ENCODE measurements around the gene HEATR5B. TPM values are rescaled to one million over a fixed set of nuclear protein-coding genes. Genes with fewer than 3 reads are reported as not detected.

The HEATR5B gene
- total and polyA plus RNA-seq, 9 of the 15 experiments (the other 6 are each of a cell fraction or from before 2014, with no cell fraction given): 4.2 to 21.7 (median 12.2) TPM

DNA sequence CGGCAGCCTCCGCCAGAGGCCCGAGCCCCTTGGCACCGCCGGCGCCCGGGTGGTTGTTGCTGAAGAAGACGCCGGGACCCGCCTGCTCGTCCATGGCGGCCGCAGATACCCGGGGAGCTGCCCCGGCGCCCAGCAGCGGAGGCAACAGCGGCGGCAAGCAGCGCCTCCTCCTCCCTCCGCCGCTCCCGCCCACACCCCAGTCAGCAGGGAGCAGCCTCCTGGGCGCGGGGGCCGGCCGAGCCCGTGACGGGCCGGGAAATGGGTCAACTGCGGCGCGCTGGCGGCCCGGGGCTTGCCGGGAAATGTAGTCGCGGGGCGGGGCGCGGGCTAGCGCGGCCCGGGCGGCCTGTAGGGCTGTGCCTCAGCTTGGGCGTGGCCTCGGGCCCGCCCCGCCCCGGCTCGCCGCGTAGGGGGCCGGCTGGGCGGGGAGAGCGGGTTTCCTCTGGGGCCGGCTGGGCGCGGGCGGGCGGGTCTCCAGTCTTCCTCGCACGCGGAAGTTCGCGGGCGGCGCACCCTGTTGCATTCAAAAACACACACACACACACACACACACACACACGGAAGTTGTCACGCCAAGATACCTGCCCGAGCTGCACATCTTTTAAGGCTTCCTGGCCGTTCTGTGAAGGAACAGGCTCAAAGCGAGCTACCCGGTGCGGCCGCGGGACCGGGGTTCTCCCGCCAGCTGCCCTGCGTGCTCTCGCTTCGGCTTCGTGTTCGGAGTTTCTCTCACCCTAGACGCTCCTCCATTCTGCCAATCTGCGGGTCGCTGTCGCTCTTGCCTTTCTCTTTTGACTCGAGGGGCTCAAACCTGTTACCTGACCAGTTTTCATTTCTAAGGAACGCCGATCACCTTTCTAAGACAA lies 117.6 kb downstream of the HEATR5B start, which contains the start of gene STRN (continued):
- TF ChIP-seq HNRNPLL (IDR thresholded peaks at IDR 0.05; ENCODE audit: low read depth, low read length, poor library complexity, severe bottlenecking): no peak
- no peak for TF ChIP-seq ZC3H11A (IDR thresholded peaks at IDR 0.05; ENCODE audit: low read depth, low read length)
- TF ChIP-seq, protein P1, sequence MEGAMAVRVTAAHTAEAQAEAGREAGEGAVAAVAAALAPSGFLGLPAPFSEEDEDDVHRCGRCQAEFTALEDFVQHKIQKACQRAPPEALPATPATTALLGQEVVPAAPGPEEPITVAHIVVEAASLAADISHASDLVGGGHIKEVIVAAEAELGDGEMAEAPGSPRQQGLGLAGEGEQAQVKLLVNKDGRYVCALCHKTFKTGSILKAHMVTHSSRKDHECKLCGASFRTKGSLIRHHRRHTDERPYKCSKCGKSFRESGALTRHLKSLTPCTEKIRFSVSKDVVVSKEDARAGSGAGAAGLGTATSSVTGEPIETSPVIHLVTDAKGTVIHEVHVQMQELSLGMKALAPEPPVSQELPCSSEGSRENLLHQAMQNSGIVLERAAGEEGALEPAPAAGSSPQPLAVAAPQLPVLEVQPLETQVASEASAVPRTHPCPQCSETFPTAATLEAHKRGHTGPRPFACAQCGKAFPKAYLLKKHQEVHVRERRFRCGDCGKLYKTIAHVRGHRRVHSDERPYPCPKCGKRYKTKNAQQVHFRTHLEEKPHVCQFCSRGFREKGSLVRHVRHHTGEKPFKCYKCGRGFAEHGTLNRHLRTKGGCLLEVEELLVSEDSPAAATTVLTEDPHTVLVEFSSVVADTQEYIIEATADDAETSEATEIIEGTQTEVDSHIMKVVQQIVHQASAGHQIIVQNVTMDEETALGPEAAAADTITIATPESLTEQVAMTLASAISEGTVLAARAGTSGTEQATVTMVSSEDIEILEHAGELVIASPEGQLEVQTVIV (CRISPR knock-in tag; IDR thresholded peaks at IDR 0.05; ENCODE audit: borderline replicate concordance): no peak
- no peak for TF ChIP-seq GABPB2 (CRISPR knock-in tag; conservative IDR thresholded peaks at IDR 0.05)
- TF ChIP-seq ZZZ3 (IDR thresholded peaks at IDR 0.05): no peak
- no peak for TF ChIP-seq STAT5B (CRISPR knock-in tag; IDR thresholded peaks at IDR 0.05)
- TF ChIP-seq NR3C1 (CRISPR knock-in tag; IDR thresholded peaks at IDR 0.05): no peak
- TF ChIP-seq, protein P2, sequence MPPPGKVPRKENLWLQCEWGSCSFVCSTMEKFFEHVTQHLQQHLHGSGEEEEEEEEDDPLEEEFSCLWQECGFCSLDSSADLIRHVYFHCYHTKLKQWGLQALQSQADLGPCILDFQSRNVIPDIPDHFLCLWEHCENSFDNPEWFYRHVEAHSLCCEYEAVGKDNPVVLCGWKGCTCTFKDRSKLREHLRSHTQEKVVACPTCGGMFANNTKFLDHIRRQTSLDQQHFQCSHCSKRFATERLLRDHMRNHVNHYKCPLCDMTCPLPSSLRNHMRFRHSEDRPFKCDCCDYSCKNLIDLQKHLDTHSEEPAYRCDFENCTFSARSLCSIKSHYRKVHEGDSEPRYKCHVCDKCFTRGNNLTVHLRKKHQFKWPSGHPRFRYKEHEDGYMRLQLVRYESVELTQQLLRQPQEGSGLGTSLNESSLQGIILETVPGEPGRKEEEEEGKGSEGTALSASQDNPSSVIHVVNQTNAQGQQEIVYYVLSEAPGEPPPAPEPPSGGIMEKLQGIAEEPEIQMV (tag; conservative IDR thresholded peaks at IDR 0.05; ENCODE audit: low read depth): no peak
- no peak for TF ChIP-seq MECOM (CRISPR knock-in tag; IDR thresholded peaks at IDR 0.05)
- no peak for TF ChIP-seq MAFG (tag; conservative IDR thresholded peaks at IDR 0.05)
- TF ChIP-seq, protein P3, sequence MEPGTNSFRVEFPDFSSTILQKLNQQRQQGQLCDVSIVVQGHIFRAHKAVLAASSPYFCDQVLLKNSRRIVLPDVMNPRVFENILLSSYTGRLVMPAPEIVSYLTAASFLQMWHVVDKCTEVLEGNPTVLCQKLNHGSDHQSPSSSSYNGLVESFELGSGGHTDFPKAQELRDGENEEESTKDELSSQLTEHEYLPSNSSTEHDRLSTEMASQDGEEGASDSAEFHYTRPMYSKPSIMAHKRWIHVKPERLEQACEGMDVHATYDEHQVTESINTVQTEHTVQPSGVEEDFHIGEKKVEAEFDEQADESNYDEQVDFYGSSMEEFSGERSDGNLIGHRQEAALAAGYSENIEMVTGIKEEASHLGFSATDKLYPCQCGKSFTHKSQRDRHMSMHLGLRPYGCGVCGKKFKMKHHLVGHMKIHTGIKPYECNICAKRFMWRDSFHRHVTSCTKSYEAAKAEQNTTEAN (CRISPR knock-in tag; IDR thresholded peaks at IDR 0.05): no peak
- TF ChIP-seq ZBTB8A (IDR thresholded peaks at IDR 0.05; ENCODE audit: partially characterized antibody): no peak
- TF ChIP-seq, protein P4, sequence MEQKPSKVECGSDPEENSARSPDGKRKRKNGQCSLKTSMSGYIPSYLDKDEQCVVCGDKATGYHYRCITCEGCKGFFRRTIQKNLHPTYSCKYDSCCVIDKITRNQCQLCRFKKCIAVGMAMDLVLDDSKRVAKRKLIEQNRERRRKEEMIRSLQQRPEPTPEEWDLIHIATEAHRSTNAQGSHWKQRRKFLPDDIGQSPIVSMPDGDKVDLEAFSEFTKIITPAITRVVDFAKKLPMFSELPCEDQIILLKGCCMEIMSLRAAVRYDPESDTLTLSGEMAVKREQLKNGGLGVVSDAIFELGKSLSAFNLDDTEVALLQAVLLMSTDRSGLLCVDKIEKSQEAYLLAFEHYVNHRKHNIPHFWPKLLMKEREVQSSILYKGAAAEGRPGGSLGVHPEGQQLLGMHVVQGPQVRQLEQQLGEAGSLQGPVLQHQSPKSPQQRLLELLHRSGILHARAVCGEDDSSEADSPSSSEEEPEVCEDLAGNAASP (IDR thresholded peaks at IDR 0.05): no peak
- peak; percentile 54 for TF ChIP-seq BCOR (IDR thresholded peaks at IDR 0.05)
- peak; percentile 85 for TF ChIP-seq L3MBTL2 (IDR thresholded peaks at IDR 0.05)
- no peak for TF ChIP-seq ZNF77 (CRISPR knock-in tag; IDR thresholded peaks at IDR 0.05)
- TF ChIP-seq ZEB2 (IDR thresholded peaks at IDR 0.05): peak; percentile 75
- TF ChIP-seq, protein P5, sequence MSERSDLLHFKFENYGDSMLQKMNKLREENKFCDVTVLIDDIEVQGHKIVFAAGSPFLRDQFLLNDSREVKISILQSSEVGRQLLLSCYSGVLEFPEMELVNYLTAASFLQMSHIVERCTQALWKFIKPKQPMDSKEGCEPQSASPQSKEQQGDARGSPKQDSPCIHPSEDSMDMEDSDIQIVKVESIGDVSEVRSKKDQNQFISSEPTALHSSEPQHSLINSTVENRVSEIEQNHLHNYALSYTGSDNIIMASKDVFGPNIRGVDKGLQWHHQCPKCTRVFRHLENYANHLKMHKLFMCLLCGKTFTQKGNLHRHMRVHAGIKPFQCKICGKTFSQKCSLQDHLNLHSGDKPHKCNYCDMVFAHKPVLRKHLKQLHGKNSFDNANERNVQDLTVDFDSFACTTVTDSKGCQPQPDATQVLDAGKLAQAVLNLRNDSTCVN (CRISPR knock-in tag; IDR thresholded peaks at IDR 0.05): peak; percentile 87; the same call in 1 of the 2 replicates
